PC-9 (cell line): Measurements from ENCODE around the gene CAMTA1. TPM values are rescaled to one million over a fixed set of nuclear protein-coding genes. Genes with fewer than 3 reads are reported as not detected.

Source experiments
- BruUV-seq: library from RNA; stranded (reverse); fragments of 400-500 nt; replicated peaks from 2 replicates; lab custom pipeline; 2021; lab: Mats Ljungman, UMichigan
- CTCF ChIA-PET: fragments of 300-600 bp; sonication (Branson Sonifier 250); formaldehyde crosslinking; loops from one replicate; lab custom pipeline; 2022; ENCODE audit warnings: antibody characterized with exemption; lab: Charles Lee
- POLR2A ChIA-PET: fragments of 300-600 bp; sonication (Branson Sonifier 250); formaldehyde crosslinking; loops from one replicate; lab custom pipeline; 2022; ENCODE audit warnings: antibody characterized with exemption; ENCODE audit not compliant: unreplicated experiment; lab: Charles Lee
- DNase-seq, 2 experiments: peaks; one replicate each; pipeline versions ENCODE4 v3.0.0 to v3.0.0-alpha.2; 2015 to 2022; ENCODE audit warnings: mixed read lengths in 1 of 2
- H2AFZ ChIP-seq: fragments of 200-600 bp; sonication (generic); 2 replicates; pipeline ENCODE4 v1.8.1; 2017; ENCODE audit warnings: antibody characterized with exemption
- H3F3A ChIP-seq: fragments of 200-600 bp; sonication (generic); 2 replicates; pipeline ENCODE4 v1.8.1; 2017; ENCODE audit warnings: antibody characterized with exemption, mild to moderate bottlenecking, low read depth; ENCODE audit not compliant: insufficient read depth
- H3K27ac ChIP-seq: fragments of 200-600 bp; sonication (generic); 2 replicates; pipeline ENCODE4 v1.6.1; 2016; ENCODE audit warnings: mixed run types
- H3K27me3 ChIP-seq: fragments of 200-600 bp; sonication (generic); 2 replicates; pipeline ENCODE4 v1.6.1; 2016; ENCODE audit warnings: low read depth, mixed run types; ENCODE audit not compliant: insufficient read depth
- H3K36me3 ChIP-seq: fragments of 200-600 bp; sonication (generic); 2 replicates; pipeline ENCODE4 v1.6.1; 2016; ENCODE audit warnings: low read depth, mixed run types
- H3K4me1 ChIP-seq: fragments of 200-600 bp; sonication (generic); replicated peaks from 2 replicates; pipeline ENCODE4 v1.6.1; 2016; ENCODE audit warnings: mixed run types; ENCODE audit not compliant: insufficient read depth
- H3K4me2 ChIP-seq: fragments of 200-600 bp; sonication (generic); 2 replicates; pipeline ENCODE4 v1.6.1; 2017; ENCODE audit warnings: mixed run types
- H3K4me3 ChIP-seq: fragments of 200-600 bp; sonication (generic); 2 replicates; pipeline ENCODE4 v1.6.1; 2016; ENCODE audit warnings: mixed run types
- H3K79me2 ChIP-seq: fragments of 200-600 bp; sonication (generic); 2 replicates; pipeline ENCODE4 v1.6.1; 2017; ENCODE audit warnings: low read depth, mixed run types
- H3K9me2 ChIP-seq: fragments of 200-600 bp; sonication (generic); 2 replicates; pipeline ENCODE4 v1.8.1; 2017; ENCODE audit warnings: mild to moderate bottlenecking; ENCODE audit not compliant: insufficient read depth
- H3K9me3 ChIP-seq: fragments of 200-600 bp; sonication (generic); 2 replicates; pipeline ENCODE4 v1.8.1; 2016; ENCODE audit warnings: low read depth; ENCODE audit not compliant: insufficient read depth
- H4K20me1 ChIP-seq: fragments of 200-600 bp; sonication (generic); 2 replicates; pipeline ENCODE4 v1.8.1; 2017; ENCODE audit not compliant: insufficient read depth
- CTCF ChIP-seq: fragments of 200-600 bp; sonication (generic); conservative IDR thresholded peaks from 2 replicates; pipeline ENCODE4 v1.6.1; 2017; ENCODE audit warnings: mixed run types, antibody characterized with exemption, mild to moderate bottlenecking, moderate library complexity
- EZH2 ChIP-seq: fragments of 200-600 bp; sonication (generic); IDR thresholded peaks from 2 replicates; pipeline ENCODE4 v1.8.0; 2017; ENCODE audit warnings: antibody characterized with exemption, low read depth
- intact Hi-C: fragments of 100-400 bp; cut with micrococcal nuclease; formaldehyde crosslinking; loops from one replicate; pipeline ENCODE4 v1.10.0; 2022; ENCODE audit not compliant: unreplicated experiment
- total RNA-seq: library from RNA; stranded (reverse); gene quantifications from 2 replicates; pipeline ENCODE4 v1.2.3, GENCODE V29; 2021

CAMTA1 gene
- total RNA-seq, 1 experiment from 2014 or later: 72.3 TPM

GRCh38 chr1:6867729-6868659 lies 82.7 kb downstream of the CAMTA1 start:
- no peaks in the 10 kb centered on the region for H3K79me2 ChIP-seq
- H3K4me2 ChIP-seq: no peak overlapping the region
- POLR2A ChIA-PET: interaction anchor here (0.5 kb wide), 1 partner anchor 12 kb away, joined by 19 read pairs; no protein-coding TSS in a partner anchor
- intact Hi-C loops: no loop called here
- CTCF ChIA-PET: interaction anchor here (0.5 to 0.6 kb wide), 3 partner anchors 799 to 1983 kb away, joined by 3 read pairs; no protein-coding TSS in a partner anchor
- no peaks in the 10 kb centered on the region for H3K27me3 ChIP-seq
- H2AFZ ChIP-seq: no peak overlapping the region
- DNase-seq: no peak
- H3K9me2 ChIP-seq: no peaks in the 10 kb centered on the region
- H3K36me3 ChIP-seq: no peaks in the 10 kb centered on the region
- H3K4me1 ChIP-seq: no peaks in the 10 kb centered on the region
- H3K4me3 ChIP-seq: no peak overlapping the region
- no TSS peak for BruUV-seq
- TF ChIP-seq EZH2 (no peak), CTCF (no peak)
- H3F3A ChIP-seq: no peaks in the 10 kb centered on the region
- no peak overlapping the region for H3K27ac ChIP-seq
- no peaks in the 10 kb centered on the region for H3K9me3 ChIP-seq
- H4K20me1 ChIP-seq: no peaks in the 10 kb centered on the region

- H3K79me2 ChIP-seq: no peaks in the 10 kb centered on the region
- no peaks in the 10 kb centered on the region for H3K9me2 ChIP-seq
- CTCF ChIA-PET: interaction anchor here (0.5 to 0.6 kb wide), 2 partner anchors 799 to 1769 kb away, joined by 3 read pairs; no protein-coding TSS in a partner anchor
- no peak overlapping the region for H3K4me3 ChIP-seq
- no peak overlapping the region for H2AFZ ChIP-seq
- H3K27ac ChIP-seq: no peak overlapping the region
- no peaks in the 10 kb centered on the region for H4K20me1 ChIP-seq
- H3K36me3 ChIP-seq: no peaks in the 10 kb centered on the region
- H3K9me3 ChIP-seq: no peaks in the 10 kb centered on the region
- H3K4me2 ChIP-seq: no peak overlapping the region
- H3F3A ChIP-seq: no peaks in the 10 kb centered on the region
- TF ChIP-seq EZH2: no peak
- no peak for TF ChIP-seq CTCF
- H3K4me1 ChIP-seq: no peaks in the 10 kb centered on the region
- no peak for DNase-seq
- POLR2A ChIA-PET: interaction anchor here (0.5 to 0.6 kb wide), 2 partner anchors 11 to 388 kb away, joined by 3 to 19 read pairs; no protein-coding TSS in a partner anchor
- no TSS peak for BruUV-seq
- no peaks in the 10 kb centered on the region for H3K27me3 ChIP-seq
- intact Hi-C loops: no loop called here
Measured at GRCh38 chr1:6868660-6869380, 83.6 kb downstream of the CAMTA1 start.

GRCh38 chr1:6869545-6869944 lies 84.3 kb downstream of the CAMTA1 start:
- no peak overlapping the region for H3K4me2 ChIP-seq
- H3K36me3 ChIP-seq: no peaks in the 10 kb centered on the region

More at GRCh38 chr1:6869545-6869944, 84.3 kb downstream of the CAMTA1 start:
- Histone ChIP-seq H3K9me3 (no peaks in the 10 kb centered on the region), H3K27ac (no peak overlapping the region), H4K20me1 (no peaks in the 10 kb centered on the region), H2AFZ (no peak overlapping the region), H3K9me2 (no peaks in the 10 kb centered on the region), H3K27me3 (no peaks in the 10 kb centered on the region), H3K4me1 (no peaks in the 10 kb centered on the region), H3K4me3 (no peak overlapping the region), H3F3A (no peaks in the 10 kb centered on the region), H3K79me2 (no peaks in the 10 kb centered on the region)
- no peak for DNase-seq
- no peak for TF ChIP-seq CTCF
- TF ChIP-seq EZH2: no peak
- intact Hi-C loops: no loop called here
- ChIA-PET POLR2A (interaction anchor here (0.6 kb wide), 1 partner anchor 389 kb away, joined by 3 read pairs; no protein-coding TSS in a partner anchor), CTCF (no interaction called here)
- BruUV-seq: no TSS peak
